ENCODE measurements around the gene TRMT13. TPM values are rescaled to one million over a fixed set of nuclear protein-coding genes. Genes with fewer than 3 reads are reported as not detected.
A peak's percentile ranks its signal among the peaks of the same experiment; 100 is the strongest.
"Not testable (repeated sequence)": the region's sequence is repeated elsewhere in the genome, so short reads cannot be mapped to it uniquely, and the experiment has no call there.

TRMT13 gene
- total and polyA plus RNA-seq, 9 donors, result 15.3 to 29.2 (median 18.6) TPM

DNA sequence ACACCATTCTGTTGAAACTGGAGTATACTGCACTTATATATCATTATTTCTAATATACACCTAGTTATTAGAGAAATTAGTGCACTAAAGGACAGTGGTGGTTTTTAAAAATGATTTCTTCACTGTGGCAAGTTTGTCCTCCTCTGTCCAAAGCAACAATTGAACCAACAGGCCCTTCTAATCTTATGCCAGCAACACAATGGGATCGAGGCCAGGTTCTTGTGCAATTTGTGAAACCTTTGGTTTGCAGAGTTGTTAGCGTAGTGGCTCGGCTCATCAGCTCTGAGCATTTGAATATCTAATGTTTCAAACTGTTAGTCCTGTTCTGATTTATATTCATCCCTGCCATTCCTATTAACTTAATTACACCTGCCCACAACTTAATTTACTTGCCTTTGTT, 54.9 kb downstream of the TRMT13 start:
- H3K4me1 ChIP-seq (ENCODE audit: control insufficient read depth, insufficient read depth, low read length), result peaks cover 7% of the 10 kb centered on the region
- H3K27me3 ChIP-seq (ENCODE audit: control insufficient read depth, insufficient read depth, low read length), result no peaks in the 10 kb centered on the region
- no CpG with 5 or more reads among the region's 3 CpGs for WGBS (ENCODE audit: insufficient coverage)
- DNase-seq, result peak; percentile 43
- H3K36me3 ChIP-seq (ENCODE audit: control insufficient read depth, insufficient read depth, low read length), result peaks cover 2% of the 10 kb centered on the region
- no peak overlapping the region for H3K4me3 ChIP-seq (ENCODE audit: low read length)
- peaks cover 5% of the 10 kb centered on the region for H3K9me3 ChIP-seq (replicated peaks; ENCODE audit: control insufficient read depth, low read depth, low read length)
- H3K27ac ChIP-seq (ENCODE audit: low read length), result peak overlapping the region; percentile 80

GRCh38 chr1:100188617-100189016, 55.7 kb downstream of the TRMT13 start:
- peaks cover 2% of the 10 kb centered on the region for H3K9me3 ChIP-seq (replicated peaks; ENCODE audit: control insufficient read depth, low read depth, low read length)
- DNase-seq, result peak; percentile 82
- H3K4me1 ChIP-seq (ENCODE audit: control insufficient read depth, insufficient read depth, low read length), result peaks cover 7% of the 10 kb centered on the region
- peak overlapping the region; percentile 80 for H3K27ac ChIP-seq (ENCODE audit: low read length)
- WGBS (ENCODE audit: insufficient coverage), result 94% methylated on average over 2 of the region's 3 CpGs
- H3K4me3 ChIP-seq (ENCODE audit: low read length), result no peak overlapping the region
- no peaks in the 10 kb centered on the region for H3K27me3 ChIP-seq (ENCODE audit: control insufficient read depth, insufficient read depth, low read length)
- H3K36me3 ChIP-seq (ENCODE audit: control insufficient read depth, insufficient read depth, low read length), result peaks cover 3% of the 10 kb centered on the region

- no peak for DNase-seq
- Histone ChIP-seq H3K36me3 (ENCODE audit: control insufficient read depth, insufficient read depth, low read length) (peaks cover 24% of the 10 kb centered on the region), H3K4me1 (ENCODE audit: control insufficient read depth, insufficient read depth, low read length) (no peaks in the 10 kb centered on the region), H3K9me3 (replicated peaks; ENCODE audit: control insufficient read depth, low read depth, low read length) (no peaks in the 10 kb centered on the region), H3K27ac (ENCODE audit: low read length) (no peak overlapping the region), H3K27me3 (ENCODE audit: control insufficient read depth, insufficient read depth, low read length) (no peaks in the 10 kb centered on the region), H3K4me3 (ENCODE audit: low read length) (no peak overlapping the region)
- 100% methylated on average over 1 of the region's 1 CpG for WGBS (ENCODE audit: insufficient coverage)
These were observed 65.6 kb downstream of the TRMT13 start for GRCh38 chr1:100198596-100198995.

- H3K27me3 ChIP-seq (ENCODE audit: control insufficient read depth, insufficient read depth, low read length); H3K4me3 ChIP-seq (ENCODE audit: low read length); DNase-seq; H3K9me3 ChIP-seq (replicated peaks; ENCODE audit: control insufficient read depth, low read depth, low read length); H3K4me1 ChIP-seq (ENCODE audit: control insufficient read depth, insufficient read depth, low read length); H3K27ac ChIP-seq (ENCODE audit: low read length): not testable (repeated sequence)
- WGBS (ENCODE audit: insufficient coverage), result 38% methylated on average over 2 of the region's 6 CpGs
- H3K36me3 ChIP-seq (ENCODE audit: control insufficient read depth, insufficient read depth, low read length), result peaks cover 24% of the 10 kb centered on the region
These were observed 67.1 kb downstream of the TRMT13 start for GRCh38 chr1:100200060-100200459.

Other genes starting within 250 kb of the TRMT13 start
- 13.4 TPM for gene SLC35A3, start 163.2 kb upstream of the TRMT13 start, total RNA-seq
- gene SLC35A3, start 163.2 kb upstream of the TRMT13 start, polyA plus RNA-seq (ENCODE audit: insufficient read depth in 1 of 8, insufficient read length in 8 of 8, low replicate concordance in 1 of 8), result 10 to 100 TPM in 5 of 8 donors, 1 to 10 TPM in 3; 8.7 to 17.7 (median 12.1) TPM
- 3.4 TPM for gene SASS6, start 233 bp upstream of the TRMT13 start, total RNA-seq
- 1 to 10 TPM; 3.1 to 5.0 (median 3.9) TPM for gene SASS6, start 233 bp upstream of the TRMT13 start, polyA plus RNA-seq (ENCODE audit: insufficient read depth in 1 of 8, insufficient read length in 8 of 8, low replicate concordance in 1 of 8)
- gene LRRC39, start 45.1 kb downstream of the TRMT13 start, total RNA-seq, result 183 TPM
- 100 to 1,000 TPM; 127 to 229 (median 173) TPM for gene LRRC39, start 45.1 kb downstream of the TRMT13 start, polyA plus RNA-seq (ENCODE audit: insufficient read depth in 1 of 8, insufficient read length in 8 of 8, low replicate concordance in 1 of 8)
- gene DBT, start 116.7 kb downstream of the TRMT13 start, total RNA-seq, result 8.4 TPM
- 10 to 100 TPM in 3 of 8 donors, 1 to 10 TPM in 5; 5.8 to 10.9 (median 9.1) TPM for gene DBT, start 116.7 kb downstream of the TRMT13 start, polyA plus RNA-seq (ENCODE audit: insufficient read depth in 1 of 8, insufficient read length in 8 of 8, low replicate concordance in 1 of 8)
- 25.0 TPM for gene RTCA, start 133.1 kb downstream of the TRMT13 start, total RNA-seq
- 10 to 100 TPM; 27.1 to 31.2 (median 29.0) TPM for gene RTCA, start 133.1 kb downstream of the TRMT13 start, polyA plus RNA-seq (ENCODE audit: insufficient read depth in 1 of 8, insufficient read length in 8 of 8, low replicate concordance in 1 of 8)
- gene CDC14A, start 219.3 kb downstream of the TRMT13 start, total RNA-seq, result 6.6 TPM
- 1 to 10 TPM; 3.8 to 5.9 (median 4.5) TPM for gene CDC14A, start 219.3 kb downstream of the TRMT13 start, polyA plus RNA-seq (ENCODE audit: insufficient read depth in 1 of 8, insufficient read length in 8 of 8, low replicate concordance in 1 of 8)

Measured in muscle of leg (tissue), 11 donors.